Measurements from ENCODE around the gene SLC35A3.
"Not testable (repeated sequence)": the region's sequence is repeated elsewhere in the genome, so short reads cannot be mapped to it uniquely, and the experiment has no call there.

The SLC35A3 gene

DNA sequence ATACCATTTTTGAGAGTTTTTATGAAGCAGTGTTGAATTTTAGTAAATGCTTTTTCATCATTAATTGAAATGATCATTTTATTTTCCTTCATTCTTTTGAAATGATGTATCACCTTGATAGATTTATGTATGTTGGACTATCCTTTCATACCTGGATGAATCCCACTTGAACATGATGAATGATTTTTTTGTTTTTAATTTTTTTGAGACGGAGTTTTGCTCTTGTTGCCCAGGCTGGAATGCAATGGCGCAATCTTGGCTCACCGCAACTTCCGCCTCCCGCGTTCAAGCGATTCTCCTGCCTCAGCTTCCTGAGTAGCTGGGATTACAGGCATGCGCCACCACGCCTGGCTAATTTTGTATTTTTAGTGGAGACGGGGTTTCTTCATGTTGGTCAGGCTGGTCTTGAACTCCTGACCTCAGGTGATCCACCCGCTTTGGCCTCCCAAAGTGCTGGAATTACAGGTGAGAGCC is 77.5 kb downstream of the SLC35A3 start:
- not testable (repeated sequence) for H3K4me3 ChIP-seq (ENCODE audit: insufficient read depth, low read depth, low read length); H3K27me3 ChIP-seq (ENCODE audit: control insufficient read depth, insufficient read depth, low read length, poor library complexity, severe bottlenecking); H3K4me1 ChIP-seq (ENCODE audit: control insufficient read depth, insufficient read depth, low read length); H3K9me3 ChIP-seq (ENCODE audit: control insufficient read depth, low read length); H3K36me3 ChIP-seq (ENCODE audit: control insufficient read depth, insufficient read depth, low read length); H3K27ac ChIP-seq (ENCODE audit: insufficient read depth, low read depth, low read length, poor library complexity, severe bottlenecking)
- 92 to 95% methylated on average over 11 of the region's 11 CpGs for WGBS, 2 experiments

DNA sequence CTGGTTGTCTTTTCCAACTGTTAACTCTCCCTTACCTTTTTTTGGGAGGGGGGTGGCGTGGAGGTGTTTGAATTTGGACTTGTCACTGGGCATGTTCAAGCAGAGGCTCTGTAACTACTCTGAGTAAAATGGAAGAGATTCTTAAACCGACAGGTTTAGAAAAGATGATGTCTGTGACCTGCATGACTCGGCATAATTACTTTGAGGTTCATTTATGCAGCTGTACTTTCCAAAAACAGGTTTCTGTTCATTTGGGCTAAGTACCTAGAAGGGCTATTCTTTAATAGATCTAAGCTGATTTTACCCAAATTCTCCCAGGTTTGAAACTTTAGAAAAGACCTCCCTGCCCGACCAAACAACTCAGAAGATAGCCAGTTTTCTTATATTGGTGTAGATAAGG is 80.3 kb downstream of the SLC35A3 start:
- peaks cover 7% of the 10 kb centered on the region for H3K4me1 ChIP-seq (ENCODE audit: control insufficient read depth, insufficient read depth, low read length)
- H3K4me3 ChIP-seq (ENCODE audit: insufficient read depth, low read depth, low read length) = no peak overlapping the region
- H3K27me3 ChIP-seq (ENCODE audit: control insufficient read depth, insufficient read depth, low read length, poor library complexity, severe bottlenecking) = no peaks in the 10 kb centered on the region
- 96 to 99% methylated on average over 3 of the region's 4 CpGs for WGBS, 2 experiments
- no peaks in the 10 kb centered on the region for H3K9me3 ChIP-seq (ENCODE audit: control insufficient read depth, low read length)
- H3K27ac ChIP-seq (ENCODE audit: insufficient read depth, low read depth, low read length, poor library complexity, severe bottlenecking) = no peak overlapping the region
- H3K36me3 ChIP-seq (ENCODE audit: control insufficient read depth, insufficient read depth, low read length) = no peaks in the 10 kb centered on the region

DNA sequence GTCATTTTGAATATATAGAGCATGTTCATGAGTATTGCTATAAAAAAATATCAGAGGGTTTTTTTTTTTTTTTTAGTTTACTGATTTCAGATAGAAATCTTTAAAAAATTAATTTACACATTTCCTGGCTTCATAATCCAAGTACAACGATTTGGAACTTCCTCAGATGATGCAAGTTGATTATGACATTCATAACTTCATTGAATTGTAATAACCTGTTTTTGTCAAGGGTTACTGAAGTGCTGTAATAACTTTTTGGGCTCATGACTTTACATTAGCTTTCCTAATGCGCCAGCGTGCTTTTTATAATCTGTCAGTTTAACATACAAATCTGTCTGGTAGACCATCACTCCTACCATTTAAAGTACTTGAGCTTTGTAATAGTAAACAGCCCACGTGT is 81.6 kb downstream of the SLC35A3 start:
- Histone ChIP-seq H3K4me3 (ENCODE audit: insufficient read depth, low read depth, low read length) (no peak overlapping the region), H3K4me1 (ENCODE audit: control insufficient read depth, insufficient read depth, low read length) (peaks cover 7% of the 10 kb centered on the region), H3K9me3 (ENCODE audit: control insufficient read depth, low read length) (no peaks in the 10 kb centered on the region), H3K27ac (ENCODE audit: insufficient read depth, low read depth, low read length, poor library complexity, severe bottlenecking) (no peak overlapping the region), H3K36me3 (ENCODE audit: control insufficient read depth, insufficient read depth, low read length) (no peaks in the 10 kb centered on the region), H3K27me3 (ENCODE audit: control insufficient read depth, insufficient read depth, low read length, poor library complexity, severe bottlenecking) (no peaks in the 10 kb centered on the region)
- WGBS, 2 experiments = 96 to 100% methylated on average over 4 of the region's 4 CpGs

DNA sequence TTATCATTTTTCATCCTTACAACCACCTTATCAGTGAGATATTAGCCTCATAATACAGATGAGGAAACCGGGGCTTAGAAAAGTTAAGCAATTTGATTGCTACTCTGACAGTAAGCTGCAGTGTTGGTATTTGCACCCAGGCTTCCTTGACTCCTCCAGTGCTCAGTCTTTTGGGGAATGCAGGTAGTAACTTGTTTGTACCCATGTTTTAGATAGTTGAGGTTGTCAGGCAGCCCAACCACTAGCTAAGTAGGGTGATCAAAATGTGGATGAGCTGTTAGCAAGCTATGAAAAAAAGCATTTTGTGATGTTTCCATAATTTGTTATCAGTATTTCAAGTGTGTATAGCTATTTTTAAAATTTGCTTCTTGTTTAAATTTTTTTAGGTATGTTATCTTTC is 82.1 kb downstream of the SLC35A3 start:
- H3K36me3 ChIP-seq (ENCODE audit: control insufficient read depth, insufficient read depth, low read length) = no peaks in the 10 kb centered on the region
- peaks cover 7% of the 10 kb centered on the region for H3K4me1 ChIP-seq (ENCODE audit: control insufficient read depth, insufficient read depth, low read length)
- WGBS, 2 experiments = 95 to 97% methylated on average over 1 of the region's 1 CpG
- H3K27me3 ChIP-seq (ENCODE audit: control insufficient read depth, insufficient read depth, low read length, poor library complexity, severe bottlenecking) = no peaks in the 10 kb centered on the region
- no peak overlapping the region for H3K4me3 ChIP-seq (ENCODE audit: insufficient read depth, low read depth, low read length)
- H3K9me3 ChIP-seq (ENCODE audit: control insufficient read depth, low read length) = no peaks in the 10 kb centered on the region
- H3K27ac ChIP-seq (ENCODE audit: insufficient read depth, low read depth, low read length, poor library complexity, severe bottlenecking) = no peak overlapping the region

DNA sequence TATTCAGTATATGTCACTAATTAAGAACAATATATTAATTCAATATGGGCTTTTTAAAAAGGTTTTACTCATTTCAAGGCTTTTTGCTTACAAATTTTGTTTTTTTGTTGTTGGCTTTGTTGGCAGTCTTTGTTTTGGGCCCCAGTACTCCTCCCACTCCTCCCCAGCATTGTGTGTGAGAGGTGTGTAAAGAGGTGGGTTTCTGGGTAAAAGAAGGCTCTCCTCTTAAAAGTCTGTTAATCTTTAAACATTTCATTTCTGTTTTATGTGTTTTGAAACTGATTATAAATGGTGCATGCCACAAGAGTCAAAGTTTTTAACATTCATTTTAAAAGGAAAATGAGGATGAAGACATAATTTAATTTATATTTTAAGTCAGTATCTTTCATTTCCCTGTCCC is 83.3 kb downstream of the SLC35A3 start:
- H3K9me3 ChIP-seq (ENCODE audit: control insufficient read depth, low read length) = no peaks in the 10 kb centered on the region
- H3K4me1 ChIP-seq (ENCODE audit: control insufficient read depth, insufficient read depth, low read length) = peaks cover 7% of the 10 kb centered on the region
- H3K36me3 ChIP-seq (ENCODE audit: control insufficient read depth, insufficient read depth, low read length) = no peaks in the 10 kb centered on the region
- H3K27me3 ChIP-seq (ENCODE audit: control insufficient read depth, insufficient read depth, low read length, poor library complexity, severe bottlenecking) = no peaks in the 10 kb centered on the region
- H3K27ac ChIP-seq (ENCODE audit: insufficient read depth, low read depth, low read length, poor library complexity, severe bottlenecking) = no peak overlapping the region
- H3K4me3 ChIP-seq (ENCODE audit: insufficient read depth, low read depth, low read length) = no peak overlapping the region

DNA sequence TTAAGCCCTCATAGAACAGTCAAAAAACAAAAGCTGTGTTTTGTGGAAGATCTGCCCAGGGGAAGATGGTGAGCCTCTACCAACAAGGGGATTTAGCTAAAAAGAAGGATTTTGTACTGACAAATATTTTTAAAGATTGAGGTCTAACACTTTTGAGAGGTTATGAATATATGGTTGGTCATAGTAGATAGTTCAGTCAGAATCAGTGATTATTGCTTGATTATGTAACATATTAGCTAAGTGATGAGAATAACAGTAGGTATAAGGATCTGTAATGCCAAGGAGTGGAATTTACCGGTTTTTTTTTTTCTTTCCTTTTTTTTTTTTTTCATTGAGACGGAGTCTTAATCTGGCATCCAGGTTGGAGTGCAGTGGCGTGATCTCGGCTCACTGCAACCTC is 83.9 kb downstream of the SLC35A3 start:
- Histone ChIP-seq H3K27me3 (ENCODE audit: control insufficient read depth, insufficient read depth, low read length, poor library complexity, severe bottlenecking) (no peaks in the 10 kb centered on the region), H3K36me3 (ENCODE audit: control insufficient read depth, insufficient read depth, low read length) (no peaks in the 10 kb centered on the region), H3K4me3 (ENCODE audit: insufficient read depth, low read depth, low read length) (no peak overlapping the region), H3K4me1 (ENCODE audit: control insufficient read depth, insufficient read depth, low read length) (peaks cover 3% of the 10 kb centered on the region), H3K27ac (ENCODE audit: insufficient read depth, low read depth, low read length, poor library complexity, severe bottlenecking) (no peak overlapping the region), H3K9me3 (ENCODE audit: control insufficient read depth, low read length) (no peaks in the 10 kb centered on the region)
- 94 to 97% methylated on average over 4 of the region's 4 CpGs for WGBS, 2 experiments

DNA sequence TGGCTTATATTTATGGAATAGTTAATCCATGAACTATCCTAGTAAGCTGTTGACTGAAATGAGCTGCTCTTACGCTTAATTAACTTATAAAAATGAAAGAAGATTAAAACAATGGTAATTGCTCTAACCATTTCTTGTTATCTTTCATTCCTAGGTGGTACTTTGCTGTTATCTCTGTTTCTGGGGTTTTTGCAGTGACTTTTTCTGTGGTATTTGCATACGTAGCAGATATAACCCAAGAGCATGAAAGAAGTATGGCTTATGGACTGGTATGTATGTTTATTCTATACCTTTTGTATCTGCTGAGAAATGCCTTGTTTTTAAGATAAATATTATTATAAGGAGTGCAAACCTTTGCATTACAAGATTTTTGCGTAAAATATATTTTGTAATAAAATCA is 91.9 kb downstream of the SLC35A3 start:
- Histone ChIP-seq H3K4me1 (ENCODE audit: control insufficient read depth, insufficient read depth, low read length) (no peaks in the 10 kb centered on the region), H3K36me3 (ENCODE audit: control insufficient read depth, insufficient read depth, low read length) (peaks cover 24% of the 10 kb centered on the region), H3K9me3 (ENCODE audit: control insufficient read depth, low read length) (no peaks in the 10 kb centered on the region), H3K27me3 (ENCODE audit: control insufficient read depth, insufficient read depth, low read length, poor library complexity, severe bottlenecking) (no peaks in the 10 kb centered on the region), H3K4me3 (ENCODE audit: insufficient read depth, low read depth, low read length) (no peak overlapping the region), H3K27ac (ENCODE audit: insufficient read depth, low read depth, low read length, poor library complexity, severe bottlenecking) (no peak overlapping the region)
- 93 to 100% methylated on average over 1 of the region's 3 CpGs for WGBS, 2 experiments

DNA sequence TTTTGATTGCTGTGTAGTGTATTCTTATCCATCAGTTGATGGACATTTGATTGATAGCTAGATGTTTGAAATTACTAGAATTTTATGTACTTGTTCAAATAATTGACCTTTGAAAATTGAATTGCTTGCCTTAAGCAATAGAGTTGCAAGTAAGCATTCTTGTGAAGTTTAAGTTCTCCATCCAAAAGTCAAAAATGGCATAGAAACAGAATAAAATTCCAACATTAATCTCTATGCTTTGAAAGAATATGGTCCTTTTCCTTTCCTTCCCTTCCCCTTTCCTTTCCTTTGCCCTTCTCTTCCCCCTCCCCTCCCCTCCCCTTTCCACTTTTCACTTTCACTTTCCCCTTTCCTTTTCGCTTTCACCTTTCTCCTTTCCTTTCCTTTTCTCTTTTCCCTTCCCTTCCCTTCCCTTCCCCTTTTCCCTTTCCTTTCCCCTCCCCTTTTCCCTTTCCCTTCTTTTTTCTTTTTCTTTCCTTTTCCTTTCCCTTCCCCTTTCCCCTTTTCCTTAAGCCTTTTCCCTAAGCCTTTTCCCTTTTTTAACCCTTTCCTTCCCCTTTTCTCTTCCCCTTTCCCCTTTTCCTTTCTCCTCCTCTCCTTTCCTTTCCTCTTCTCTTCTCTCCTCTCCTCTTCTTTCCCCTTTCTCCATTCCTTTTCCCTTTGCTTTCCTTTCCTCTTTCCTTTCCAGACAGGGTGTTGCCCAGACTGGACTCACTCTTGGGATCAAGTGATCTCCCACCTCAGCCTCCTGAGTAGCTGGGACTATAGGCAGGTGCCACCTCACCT is 95.6 kb downstream of the SLC35A3 start:
- Histone ChIP-seq H3K27me3 (ENCODE audit: control insufficient read depth, insufficient read depth, low read length, poor library complexity, severe bottlenecking) (no peaks in the 10 kb centered on the region), H3K9me3 (ENCODE audit: control insufficient read depth, low read length) (no peaks in the 10 kb centered on the region), H3K36me3 (ENCODE audit: control insufficient read depth, insufficient read depth, low read length) (peaks cover 27% of the 10 kb centered on the region), H3K4me1 (ENCODE audit: control insufficient read depth, insufficient read depth, low read length) (no peaks in the 10 kb centered on the region), H3K27ac (ENCODE audit: insufficient read depth, low read depth, low read length, poor library complexity, severe bottlenecking) (no peak overlapping the region), H3K4me3 (ENCODE audit: insufficient read depth, low read depth, low read length) (no peak overlapping the region)
- WGBS, 2 experiments = 94 to 97% methylated on average over 1 of the region's 1 CpG

DNA sequence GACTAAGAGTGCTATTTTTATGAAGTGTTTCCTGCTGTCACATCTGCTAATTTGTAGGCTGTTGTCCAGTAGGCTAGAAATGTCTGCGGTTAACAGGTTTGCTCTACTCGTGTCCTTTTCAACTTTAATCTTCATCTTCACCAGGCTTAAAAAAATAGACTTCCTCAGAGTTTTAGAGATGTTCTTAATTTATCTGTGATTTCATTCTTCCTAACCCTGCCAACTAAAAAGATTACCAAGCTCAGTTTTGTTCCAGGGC is 96.1 kb downstream of the SLC35A3 start:
- Histone ChIP-seq H3K27me3 (ENCODE audit: control insufficient read depth, insufficient read depth, low read length, poor library complexity, severe bottlenecking) (no peaks in the 10 kb centered on the region), H3K27ac (ENCODE audit: insufficient read depth, low read depth, low read length, poor library complexity, severe bottlenecking) (no peak overlapping the region), H3K4me3 (ENCODE audit: insufficient read depth, low read depth, low read length) (no peak overlapping the region), H3K4me1 (ENCODE audit: control insufficient read depth, insufficient read depth, low read length) (no peaks in the 10 kb centered on the region), H3K9me3 (ENCODE audit: control insufficient read depth, low read length) (no peaks in the 10 kb centered on the region), H3K36me3 (ENCODE audit: control insufficient read depth, insufficient read depth, low read length) (peaks cover 23% of the 10 kb centered on the region)
- 100% methylated on average over 2 of the region's 2 CpGs for WGBS, 2 experiments

DNA sequence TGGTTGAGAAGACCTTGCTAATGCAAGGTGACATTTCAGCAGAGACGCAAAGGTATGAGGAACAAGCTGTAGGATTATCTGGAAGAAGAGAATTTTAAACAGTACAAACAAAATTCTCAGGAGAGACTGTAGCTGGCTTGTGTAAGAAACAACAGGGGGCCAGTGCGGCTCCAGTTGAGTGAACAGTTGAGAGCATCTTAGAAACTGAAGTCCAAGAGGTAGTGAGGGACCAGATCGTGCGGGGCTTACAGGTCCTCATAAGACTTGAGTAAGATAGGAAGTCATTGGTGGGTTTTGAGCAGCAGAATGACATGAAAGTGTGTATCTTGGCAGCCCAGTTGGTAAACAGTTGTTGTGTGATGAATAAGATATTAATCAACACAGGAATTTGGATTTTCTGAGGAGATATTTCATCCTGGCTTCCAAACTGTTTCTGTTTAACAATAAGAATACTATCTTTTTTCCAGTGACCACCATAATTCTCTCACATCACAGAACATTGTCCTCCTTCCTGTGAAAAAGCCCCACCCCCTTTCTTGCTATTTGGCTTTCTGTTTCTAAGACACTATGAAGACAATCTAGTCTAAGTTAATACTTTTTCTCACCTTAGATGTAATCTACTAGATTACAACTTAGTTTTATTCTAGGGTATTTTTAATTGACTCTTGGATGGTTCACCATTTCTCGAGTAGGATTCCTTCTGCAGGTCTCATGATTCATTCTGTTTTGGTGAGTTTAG is 100.6 kb downstream of the SLC35A3 start:
- H3K27ac ChIP-seq (ENCODE audit: insufficient read depth, low read depth, low read length, poor library complexity, severe bottlenecking) = no peak overlapping the region
- H3K36me3 ChIP-seq (ENCODE audit: control insufficient read depth, insufficient read depth, low read length) = peaks cover 9% of the 10 kb centered on the region
- no peak overlapping the region for H3K4me3 ChIP-seq (ENCODE audit: insufficient read depth, low read depth, low read length)
- no peaks in the 10 kb centered on the region for H3K4me1 ChIP-seq (ENCODE audit: control insufficient read depth, insufficient read depth, low read length)
- H3K9me3 ChIP-seq (ENCODE audit: control insufficient read depth, low read length) = no peaks in the 10 kb centered on the region
- H3K27me3 ChIP-seq (ENCODE audit: control insufficient read depth, insufficient read depth, low read length, poor library complexity, severe bottlenecking) = no peaks in the 10 kb centered on the region
- WGBS, 2 experiments = 95 to 98% methylated on average over 4 to 5 of the region's 5 CpGs

Measured in ectodermal cell (in vitro differentiated cells).